IMR-90 (cell line): ENCODE measurements around the gene ATG7. TPM values are rescaled to one million over a fixed set of nuclear protein-coding genes. Genes with fewer than 3 reads are reported as not detected.

ENCODE experiments used
- ATAC-seq: fragments of 200-7000 bp; cut with Tn5 transposase; 2 replicates; pipeline ENCODE4 v1.9.1; 2020; ENCODE audit warnings: low read depth, mild to moderate bottlenecking, moderate library complexity
- BruUV-seq: library from RNA; stranded (reverse); fragments of 400-500 nt; replicated peaks from 2 replicates; lab custom pipeline; 2021; lab: Mats Ljungman, UMichigan
- CTCF ChIA-PET: fragments of 300-600 bp; formaldehyde crosslinking; extraction: SDS; loops from one replicate; lab custom pipeline; 2021; ENCODE audit warnings: antibody characterized with exemption; lab: Yijun Ruan, JAX
- POLR2A ChIA-PET: fragments of 300-600 bp; sonication (Branson Sonifier 250); formaldehyde crosslinking; loops from one replicate; lab custom pipeline; 2022; ENCODE audit warnings: antibody characterized with exemption; ENCODE audit not compliant: unreplicated experiment; lab: Charles Lee
- DNase-seq: peaks from one replicate; pipeline ENCODE4 v3.0.0; 2013
- H2AFZ ChIP-seq: replicated peaks from 2 replicates; pipeline ENCODE3; 2013; ENCODE audit warnings: low read length, mild to moderate bottlenecking; ENCODE audit not compliant: poor library complexity
- H2AK5ac ChIP-seq: 2 replicates; pipeline ENCODE4 v1.6.1; 2013; ENCODE audit warnings: low read depth, low read length, inconsistent platforms
- H2AK9ac ChIP-seq: replicated peaks from 2 replicates; pipeline ENCODE3; 2013; ENCODE audit warnings: mild to moderate bottlenecking, low read depth, low read length, moderate library complexity; ENCODE audit not compliant: poor library complexity
- H2BK120ac ChIP-seq: 2 replicates; pipeline ENCODE4 v1.6.1; 2013; ENCODE audit warnings: low read depth, low read length, inconsistent platforms
- H2BK15ac ChIP-seq: 3 replicates; pipeline ENCODE4 v1.6.1; 2013; ENCODE audit warnings: low read depth, low read length, inconsistent platforms
- H2BK20ac ChIP-seq: 2 replicates; pipeline ENCODE4 v1.6.1; 2013; ENCODE audit warnings: low read depth, mild to moderate bottlenecking, inconsistent platforms, low read length, moderate library complexity
- H2BK5ac ChIP-seq: 2 replicates; pipeline ENCODE4 v1.6.1; 2013; ENCODE audit warnings: mild to moderate bottlenecking, low read depth, low read length, inconsistent platforms; ENCODE audit not compliant: poor library complexity, severe bottlenecking
- H3K14ac ChIP-seq: replicated peaks from 2 replicates; pipeline ENCODE4 v1.6.1; 2013; ENCODE audit warnings: low read depth, low read length, inconsistent platforms
- H3K18ac ChIP-seq: 2 replicates; pipeline ENCODE4 v1.6.1; 2013; ENCODE audit warnings: low read depth, low read length, control low read depth
- H3K23ac ChIP-seq: 2 replicates; pipeline ENCODE4 v1.6.1; 2013; ENCODE audit warnings: low read depth, low read length, inconsistent platforms
- H3K27ac ChIP-seq: 2 replicates; pipeline ENCODE4 v1.5.1; 2013; ENCODE audit warnings: mild to moderate bottlenecking, control low read depth, low read length; ENCODE audit not compliant: insufficient read depth
- H3K27me3 ChIP-seq: 2 replicates; pipeline ENCODE4 v1.6.1; 2013; ENCODE audit warnings: low read length; ENCODE audit not compliant: control insufficient read depth, insufficient read depth
- H3K36me3 ChIP-seq: 2 replicates; pipeline ENCODE4 v1.6.1; 2013; ENCODE audit warnings: low read length, mixed read lengths; ENCODE audit not compliant: control insufficient read depth, insufficient read depth
- H3K4ac ChIP-seq: 2 replicates; pipeline ENCODE4 v1.6.1; 2013; ENCODE audit warnings: low read depth, low read length, inconsistent platforms
- H3K4me1 ChIP-seq: 2 replicates; pipeline ENCODE4 v1.6.1; 2013; ENCODE audit warnings: low read length, mixed read lengths; ENCODE audit not compliant: control insufficient read depth, insufficient read depth
- H3K4me2 ChIP-seq: 2 replicates; pipeline ENCODE4 v1.6.1; 2013; ENCODE audit warnings: low read depth, mild to moderate bottlenecking, control low read depth, low read length, moderate library complexity
- H3K4me3 ChIP-seq: 2 replicates; pipeline ENCODE4 v1.5.1; 2013; ENCODE audit warnings: low read depth, mild to moderate bottlenecking, control low read depth, low read length, moderate library complexity; ENCODE audit not compliant: insufficient read depth
- H3K56ac ChIP-seq: 2 replicates; pipeline ENCODE4 v1.6.1; 2013; ENCODE audit warnings: low read length, inconsistent platforms; ENCODE audit not compliant: insufficient read depth; ENCODE audit errors: extremely low read depth
- H3K79me1 ChIP-seq, 2 experiments: 2 replicates each; pipeline ENCODE4 v1.6.1; 2013; ENCODE audit warnings: low read length in 2 of 2, inconsistent platforms in 1 of 2, low read depth in 1 of 2
- H3K9ac ChIP-seq: 2 replicates; pipeline ENCODE4 v1.6.1; 2013; ENCODE audit warnings: low read depth, low read length, control low read depth
- H3K9me1 ChIP-seq: 2 replicates; pipeline ENCODE4 v1.6.1; 2013; ENCODE audit warnings: low read length, inconsistent platforms; ENCODE audit not compliant: insufficient read depth
- H3K9me3 ChIP-seq: 2 replicates; pipeline ENCODE4 v1.6.1; 2013; ENCODE audit warnings: low read length; ENCODE audit not compliant: control insufficient read depth, insufficient read depth
- H4K20me1 ChIP-seq: 2 replicates; pipeline ENCODE4 v1.6.1; 2013; ENCODE audit warnings: low read length, inconsistent platforms; ENCODE audit not compliant: insufficient read depth
- H4K5ac ChIP-seq: 2 replicates; pipeline ENCODE4 v1.6.1; 2013; ENCODE audit warnings: mild to moderate bottlenecking, low read depth, low read length, control low read depth
- H4K8ac ChIP-seq, 2 experiments: 2 replicates each; pipeline ENCODE4 v1.6.1; 2013; ENCODE audit warnings: low read depth in 2 of 2, low read length in 2 of 2, control low read depth in 1 of 2, inconsistent platforms in 1 of 2
- H4K91ac ChIP-seq: 2 replicates; pipeline ENCODE4 v1.6.1; 2013; ENCODE audit warnings: low read depth, low read length, inconsistent platforms; ENCODE audit not compliant: insufficient read depth
- BHLHE40 ChIP-seq: fragments of 150-350 bp; IDR thresholded peaks from 2 replicates; pipeline ENCODE4 v1.6.1; 2016; ENCODE audit warnings: mild to moderate bottlenecking, low read depth, low read length
- CHD1 ChIP-seq: IDR thresholded peaks from 2 replicates; pipeline ENCODE4 v1.6.1; 2012; ENCODE audit warnings: low read depth, low read length, improper control_type of control experiment
- MXI1 ChIP-seq: IDR thresholded peaks from 2 replicates; pipeline ENCODE4 v1.6.1; 2012; ENCODE audit warnings: low read depth, mild to moderate bottlenecking, low read length, moderate library complexity, borderline replicate concordance
- NFE2L2 ChIP-seq: fragments of 150-350 bp; IDR thresholded peaks from 2 replicates; pipeline ENCODE4 v1.6.1; 2016; ENCODE audit warnings: low read depth, mild to moderate bottlenecking, low read length
- RFX5 ChIP-seq: IDR thresholded peaks from 2 replicates; pipeline ENCODE4 v1.8.0; 2012; ENCODE audit warnings: low read depth, mild to moderate bottlenecking, low read length, moderate library complexity
- WGBS, 2 experiments: methylation state at CpG; one replicate each; pipeline versions ENCODE4 v1.1.5 to v1.1.7; 2013; ENCODE audit warnings: missing lambda C conversion rate in 2 of 2; ENCODE audit not compliant: insufficient read length in 1 of 2; ENCODE audit errors: extremely low coverage in 2 of 2; 5-methylcytosine and 5-hydroxymethylcytosine counted together
- dilution Hi-C: fragments of 300-500 bp; cut with HindIII; formaldehyde crosslinking; loops from one replicate; pipeline ENCODE4 v1.14.3; 2018; ENCODE audit warnings: low sequenced_read_pairs; ENCODE audit not compliant: unreplicated experiment
- in situ Hi-C: fragments of 300-500 bp; cut with MboI; formaldehyde crosslinking; loops from 3 replicates; pipeline ENCODE4 v1.14.3; 2019; ENCODE audit warnings: low sequenced_read_pairs, inconsistent platforms, mixed read lengths
- intact Hi-C: fragments of 100-400 bp; cut with micrococcal nuclease; formaldehyde crosslinking; loops from 2 replicates; pipeline ENCODE4 v1.10.0; 2022
- polyA plus RNA-seq, 3 experiments: library from polyadenylated mRNA; depleted of rRNA; stranded (reverse); fragments of >200 nt; gene quantifications; 2 replicates each; pipeline ENCODE4 v1.2.3, GENCODE V29; 2012; ENCODE audit warnings: low replicate concordance in 1 of 3
- total RNA-seq: library from RNA; depleted of rRNA; stranded (reverse); fragments of >200 nt; gene quantifications from 2 replicates; pipeline ENCODE4 v1.2.3, GENCODE V29; 2012
- TF ChIP-seq, protein P1 (sequence below): fragments of 150-350 bp; IDR thresholded peaks from 2 replicates; pipeline ENCODE4 v1.6.1; 2016; ENCODE audit warnings: low read depth, mild to moderate bottlenecking, low read length, moderate library complexity, borderline replicate concordance

The ATG7 gene
- total and polyA plus RNA-seq, 2 of the 4 experiments (the other 2 are of a cell fraction): 15.6 to 51.4 TPM

DNA sequence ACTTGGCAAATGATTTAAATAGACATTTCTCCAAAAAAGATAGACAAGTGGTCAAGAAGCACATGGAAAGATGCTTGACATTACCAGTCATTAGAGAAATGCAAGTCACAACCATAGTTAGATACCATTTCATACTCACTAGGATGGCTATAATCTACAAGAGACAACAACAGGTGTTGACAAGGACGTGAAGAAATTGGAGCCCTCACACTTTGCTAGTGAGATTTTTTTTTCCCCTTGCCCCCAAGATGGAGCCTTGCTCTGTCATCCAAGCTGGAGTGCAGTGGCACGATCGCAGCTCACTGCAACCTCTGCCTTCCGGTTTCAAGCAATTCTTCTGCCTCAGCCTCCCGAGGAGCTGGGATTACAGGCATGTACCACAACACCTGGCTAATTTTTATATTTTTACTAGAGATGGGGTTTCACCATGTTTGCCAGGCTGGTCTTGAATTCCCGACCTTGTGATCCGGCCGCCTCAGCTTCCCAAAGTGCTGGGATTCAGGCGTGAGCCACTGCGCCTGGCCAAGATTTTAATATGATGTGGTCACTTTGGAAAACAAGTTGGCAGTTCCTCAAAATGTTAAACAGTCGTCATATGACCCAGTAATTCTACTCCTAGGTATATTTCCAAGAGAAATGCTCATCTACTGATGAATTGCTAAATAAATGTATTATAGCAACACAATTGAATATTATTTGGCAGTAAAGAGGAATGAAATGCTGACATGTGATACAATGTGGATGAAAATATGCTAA is 103.3 kb downstream of the ATG7 start:
- Histone ChIP-seq H4K20me1 (no peaks in the 10 kb centered on the region), H4K8ac (no peak overlapping the region), H3K4ac (no peak overlapping the region), H4K5ac (no peak overlapping the region), H2BK5ac (no peak overlapping the region), H3K36me3 (no peaks in the 10 kb centered on the region), H3K14ac (no peak overlapping the region), H3K27ac (no peak overlapping the region), H3K4me3 (no peak overlapping the region), H3K4me1 (peaks cover 7% of the 10 kb centered on the region; the same call in 1 of the 2 replicates), H3K9me1 (no peaks in the 10 kb centered on the region), H2AFZ (no peak overlapping the region), H2BK15ac (no peak overlapping the region), H3K18ac (no peak overlapping the region), H3K9me3 (no peaks in the 10 kb centered on the region), H3K23ac (no peak overlapping the region), H2BK120ac (no peak overlapping the region), H3K9ac (no peak overlapping the region), H3K56ac (no peak overlapping the region), H3K4me2 (no peak overlapping the region), H2BK20ac (no peak overlapping the region), H3K27me3 (no peaks in the 10 kb centered on the region), H2AK5ac (no peak overlapping the region), H4K91ac (no peak overlapping the region), H3K79me1 (peaks cover 0 to 7% of the 10 kb centered on the region in 2 experiments; a peak in 2 of 4 replicates), H2AK9ac (no peak overlapping the region)
- ATAC-seq: no peak
- dilution Hi-C loops: no loop called here
- no CpG with 5 or more reads among the region's 11 CpGs for WGBS, 2 experiments
- no TSS peak for BruUV-seq
- DNase-seq: no peak
- in situ Hi-C loops: loop anchor here (10.0 kb wide), 1 partner anchor 459 kb away; no protein-coding TSS in a partner anchor
- ChIA-PET POLR2A (no interaction called here), CTCF (interaction anchor here (0.6 kb wide), 3 partner anchors 9 to 193 kb away, joined by 3 to 6 read pairs (median 5); no protein-coding TSS in a partner anchor)
- intact Hi-C loops: loop anchor here (5.0 kb wide), 1 partner anchor 157 kb away; no protein-coding TSS in a partner anchor
- TF ChIP-seq, protein P1, sequence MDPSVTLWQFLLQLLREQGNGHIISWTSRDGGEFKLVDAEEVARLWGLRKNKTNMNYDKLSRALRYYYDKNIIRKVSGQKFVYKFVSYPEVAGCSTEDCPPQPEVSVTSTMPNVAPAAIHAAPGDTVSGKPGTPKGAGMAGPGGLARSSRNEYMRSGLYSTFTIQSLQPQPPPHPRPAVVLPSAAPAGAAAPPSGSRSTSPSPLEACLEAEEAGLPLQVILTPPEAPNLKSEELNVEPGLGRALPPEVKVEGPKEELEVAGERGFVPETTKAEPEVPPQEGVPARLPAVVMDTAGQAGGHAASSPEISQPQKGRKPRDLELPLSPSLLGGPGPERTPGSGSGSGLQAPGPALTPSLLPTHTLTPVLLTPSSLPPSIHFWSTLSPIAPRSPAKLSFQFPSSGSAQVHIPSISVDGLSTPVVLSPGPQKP: no peak
- TF ChIP-seq NFE2L2: no peak
- no peak for TF ChIP-seq RFX5
- TF ChIP-seq MXI1: no peak
- TF ChIP-seq CHD1: no peak
- TF ChIP-seq BHLHE40: no peak
